Suprapubic skin (tissue), 4 donors: ENCODE results near the gene ARHGAP10. TPM values are rescaled to one million over a fixed set of nuclear protein-coding genes. Genes with fewer than 3 reads are reported as not detected.

Source experiments
- DNase-seq, 2 donors: peaks; one replicate each; pipeline ENCODE4 v3.0.0-alpha.2; 2019; ENCODE audit warnings: low spot score in 2 of 2
- H3K27ac ChIP-seq: fragments of 200-600 bp; sonication (generic); one replicate; pipeline ENCODE4 v1.5.1; 2019
- H3K27me3 ChIP-seq: fragments of 200-600 bp; sonication (generic); one replicate; pipeline ENCODE4 v1.5.1; 2019
- H3K36me3 ChIP-seq: fragments of 200-600 bp; sonication (generic); one replicate; pipeline ENCODE4 v1.5.1; 2019
- H3K4me1 ChIP-seq: fragments of 200-600 bp; sonication (generic); one replicate; pipeline ENCODE4 v1.5.1; 2019
- H3K4me3 ChIP-seq: fragments of 200-600 bp; sonication (generic); one replicate; pipeline ENCODE4 v1.5.1; 2019; ENCODE audit warnings: mild to moderate bottlenecking
- H3K9me3 ChIP-seq: fragments of 200-600 bp; sonication (generic); one replicate; pipeline ENCODE4 v1.5.1; 2019
- EP300 ChIP-seq: sonication (generic); formaldehyde crosslinking; IDR thresholded peaks from one replicate; pipeline ENCODE4 v1.6.1; 2017; ENCODE audit warnings: antibody characterized with exemption
- POLR2A ChIP-seq, 2 donors: fragments of 450-650 bp; IDR thresholded peaks; one replicate each; pipeline ENCODE4 v1.6.1; 2017; ENCODE audit warnings: antibody characterized with exemption in 2 of 2, mild to moderate bottlenecking in 2 of 2, moderate library complexity in 2 of 2
- POLR2AphosphoS5 ChIP-seq, 3 donors: sonication (generic); formaldehyde crosslinking; IDR thresholded peaks; one replicate each; pipeline ENCODE4 v1.6.1; 2017; ENCODE audit warnings: antibody characterized with exemption in 3 of 3
- WGBS: methylation state at CpG from one replicate; pipeline ENCODE4 v1.1.5; 2018; 5-methylcytosine and 5-hydroxymethylcytosine counted together
- total RNA-seq, 4 donors: library from RNA; depleted of rRNA; stranded (reverse); fragments of >200 nt; gene quantifications; one replicate each; pipeline ENCODE4 v1.1.0, GENCODE V29; 2016
- TF ChIP-seq, protein P1 (sequence below), 2 donors: fragments of 200-600 bp in 1 of 2; fragments of 450-650 bp in 1 of 2; sonication (generic) in 1 of 2; IDR thresholded peaks; one replicate each; pipeline ENCODE4 v1.5.1; 2016 to 2019; ENCODE audit warnings: antibody characterized with exemption in 2 of 2, mild to moderate bottlenecking in 1 of 2, moderate library complexity in 1 of 2

Gene ARHGAP10
- total RNA-seq, 4 donors from 2014 or later = 32.5 to 59.0 (median 36.8) TPM

DNA sequence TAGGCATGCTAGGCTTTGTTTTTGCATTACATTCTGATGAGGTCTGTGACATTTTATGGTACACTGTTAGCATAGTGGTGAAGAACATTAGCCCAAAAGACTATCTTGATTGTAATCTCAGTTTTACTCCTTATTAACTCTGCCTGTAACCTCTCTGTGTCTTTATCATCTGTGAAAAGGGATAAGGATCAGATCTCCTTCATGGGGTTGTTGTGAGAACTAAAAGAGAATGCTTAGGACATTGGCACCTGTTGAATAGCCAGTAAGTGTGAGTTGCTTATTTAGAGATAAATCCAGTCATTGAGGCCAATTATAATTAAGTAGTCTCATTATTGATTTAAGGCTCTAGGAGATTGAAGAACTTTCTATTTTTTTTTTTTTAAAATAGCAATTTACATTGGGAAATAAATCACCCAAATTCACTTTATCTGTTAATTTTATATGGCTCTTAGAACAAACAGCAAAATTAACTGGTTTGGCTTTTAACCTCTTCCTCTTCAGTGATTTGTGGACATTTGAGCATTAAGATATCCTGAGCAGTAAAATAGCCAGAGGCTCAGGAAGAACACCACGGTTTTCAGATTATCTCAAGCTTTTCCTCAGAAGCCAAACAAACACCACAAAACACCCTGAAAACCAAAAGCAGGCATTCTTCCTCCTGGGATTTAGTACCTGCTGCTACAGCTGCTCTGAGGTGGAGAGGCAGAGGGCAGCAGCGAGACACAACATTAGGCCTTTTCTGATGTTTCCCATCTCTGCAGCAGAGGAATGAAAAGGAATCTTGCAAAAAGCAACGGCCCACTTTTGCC, 192.9 kb downstream of the ARHGAP10 start:
- 49% methylated on average over 3 of the region's 3 CpGs for WGBS
- DNase-seq = no peak
- H3K27ac ChIP-seq = no peak overlapping the region
- H3K36me3 ChIP-seq = peaks cover 10% of the 10 kb centered on the region
- no peaks in the 10 kb centered on the region for H3K27me3 ChIP-seq
- H3K4me3 ChIP-seq = no peak overlapping the region
- no peaks in the 10 kb centered on the region for H3K4me1 ChIP-seq
- no peaks in the 10 kb centered on the region for H3K9me3 ChIP-seq
- no peak for TF ChIP-seq POLR2AphosphoS5 (IDR thresholded peaks at IDR 0.05)
- no peak for TF ChIP-seq EP300
- TF ChIP-seq POLR2A (IDR thresholded peaks at IDR 0.05) = no peak
- TF ChIP-seq, protein P1, sequence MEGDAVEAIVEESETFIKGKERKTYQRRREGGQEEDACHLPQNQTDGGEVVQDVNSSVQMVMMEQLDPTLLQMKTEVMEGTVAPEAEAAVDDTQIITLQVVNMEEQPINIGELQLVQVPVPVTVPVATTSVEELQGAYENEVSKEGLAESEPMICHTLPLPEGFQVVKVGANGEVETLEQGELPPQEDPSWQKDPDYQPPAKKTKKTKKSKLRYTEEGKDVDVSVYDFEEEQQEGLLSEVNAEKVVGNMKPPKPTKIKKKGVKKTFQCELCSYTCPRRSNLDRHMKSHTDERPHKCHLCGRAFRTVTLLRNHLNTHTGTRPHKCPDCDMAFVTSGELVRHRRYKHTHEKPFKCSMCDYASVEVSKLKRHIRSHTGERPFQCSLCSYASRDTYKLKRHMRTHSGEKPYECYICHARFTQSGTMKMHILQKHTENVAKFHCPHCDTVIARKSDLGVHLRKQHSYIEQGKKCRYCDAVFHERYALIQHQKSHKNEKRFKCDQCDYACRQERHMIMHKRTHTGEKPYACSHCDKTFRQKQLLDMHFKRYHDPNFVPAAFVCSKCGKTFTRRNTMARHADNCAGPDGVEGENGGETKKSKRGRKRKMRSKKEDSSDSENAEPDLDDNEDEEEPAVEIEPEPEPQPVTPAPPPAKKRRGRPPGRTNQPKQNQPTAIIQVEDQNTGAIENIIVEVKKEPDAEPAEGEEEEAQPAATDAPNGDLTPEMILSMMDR (IDR thresholded peaks at IDR 0.05) = no peak

DNA sequence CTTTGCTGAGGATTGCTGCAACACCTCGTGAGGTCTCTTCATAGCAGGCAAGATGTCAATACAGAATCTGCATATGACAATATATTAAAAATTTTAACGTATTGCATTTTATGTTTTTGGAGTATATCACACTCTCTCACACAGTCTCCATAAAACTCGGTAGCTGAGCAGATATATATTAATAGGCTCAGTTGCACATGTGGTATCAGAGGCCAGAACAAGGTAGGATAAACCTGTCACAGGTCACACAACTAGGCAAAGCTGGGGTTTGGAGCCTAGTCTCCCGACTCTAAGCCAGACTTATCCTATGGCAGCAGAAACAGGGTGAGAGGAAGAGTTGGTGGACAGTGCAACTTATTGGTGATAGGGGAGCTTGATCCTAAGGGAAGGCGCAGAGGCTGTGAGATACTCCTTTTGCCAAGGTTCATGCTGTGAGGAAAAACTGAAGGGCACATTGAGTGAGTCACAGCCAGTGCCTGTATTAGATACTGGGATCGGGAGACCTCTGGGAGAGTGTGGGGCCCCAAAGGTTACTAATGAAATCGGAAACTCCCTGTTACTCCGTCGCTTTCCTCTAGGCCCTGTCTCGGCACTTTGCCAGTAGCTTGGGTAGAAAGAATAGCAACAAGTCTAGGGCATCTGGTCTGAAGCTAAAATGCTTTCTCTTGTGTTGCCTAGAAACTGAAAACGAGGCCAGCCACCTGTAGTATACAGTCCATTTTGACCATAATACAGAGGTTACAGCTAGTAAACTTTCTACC, 195.7 kb downstream of the ARHGAP10 start:
- 86% methylated on average over 11 of the region's 11 CpGs for WGBS
- no peak for DNase-seq
- no peaks in the 10 kb centered on the region for H3K27me3 ChIP-seq
- H3K27ac ChIP-seq = no peak overlapping the region
- H3K4me1 ChIP-seq = no peaks in the 10 kb centered on the region
- H3K4me3 ChIP-seq = no peak overlapping the region
- no peak for TF ChIP-seq POLR2AphosphoS5 (IDR thresholded peaks at IDR 0.05)
- TF ChIP-seq, protein P1 (IDR thresholded peaks at IDR 0.05) = no peak
- no peak for TF ChIP-seq EP300
- no peak for TF ChIP-seq POLR2A (IDR thresholded peaks at IDR 0.05)
- H3K9me3 ChIP-seq = no peaks in the 10 kb centered on the region
- H3K36me3 ChIP-seq = peaks cover 11% of the 10 kb centered on the region

- DNase-seq = no peak
- TF ChIP-seq POLR2A (IDR thresholded peaks at IDR 0.05) (no peak), EP300 (no peak), POLR2AphosphoS5 (IDR thresholded peaks at IDR 0.05) (no peak)
- TF ChIP-seq, protein P1 (IDR thresholded peaks at IDR 0.05) = no peak
- peaks cover 11% of the 10 kb centered on the region for H3K36me3 ChIP-seq
Measured at GRCh38 chr4:147928400-147928799, 196.5 kb downstream of the ARHGAP10 start.

GRCh38 chr4:147929746-147930145, 197.9 kb downstream of the ARHGAP10 start:
- WGBS = 74% methylated on average over 1 of the region's 1 CpG

More at GRCh38 chr4:147928400-147928799, 196.5 kb downstream of the ARHGAP10 start:
- Histone ChIP-seq H3K9me3 (no peaks in the 10 kb centered on the region), H3K4me3 (no peak overlapping the region), H3K27ac (no peak overlapping the region), H3K27me3 (no peaks in the 10 kb centered on the region), H3K4me1 (no peaks in the 10 kb centered on the region)
- WGBS = 75% methylated on average over 5 of the region's 5 CpGs

More at GRCh38 chr4:147929746-147930145, 197.9 kb downstream of the ARHGAP10 start:
- Histone ChIP-seq H3K4me1 (no peaks in the 10 kb centered on the region), H3K9me3 (no peaks in the 10 kb centered on the region), H3K36me3 (peaks cover 11% of the 10 kb centered on the region), H3K27ac (no peak overlapping the region), H3K4me3 (no peak overlapping the region), H3K27me3 (no peaks in the 10 kb centered on the region)
- TF ChIP-seq POLR2AphosphoS5 (IDR thresholded peaks at IDR 0.05) = no peak
- no peak for TF ChIP-seq POLR2A (IDR thresholded peaks at IDR 0.05)
- TF ChIP-seq EP300 = no peak
- TF ChIP-seq, protein P1 (IDR thresholded peaks at IDR 0.05) = no peak
- no peak for DNase-seq
